Measurements from ENCODE around the gene CWC27. TPM values are rescaled to one million over a fixed set of nuclear protein-coding genes. Genes with fewer than 3 reads are reported as not detected.
A peak's percentile ranks its signal among the peaks of the same experiment; 100 is the strongest.
"Not testable (repeated sequence)": the region's sequence is repeated elsewhere in the genome, so short reads cannot be mapped to it uniquely, and the experiment has no call there.

Gene CWC27
- total RNA-seq, 1 experiment from 2014 or later: 14.5 TPM

DNA sequence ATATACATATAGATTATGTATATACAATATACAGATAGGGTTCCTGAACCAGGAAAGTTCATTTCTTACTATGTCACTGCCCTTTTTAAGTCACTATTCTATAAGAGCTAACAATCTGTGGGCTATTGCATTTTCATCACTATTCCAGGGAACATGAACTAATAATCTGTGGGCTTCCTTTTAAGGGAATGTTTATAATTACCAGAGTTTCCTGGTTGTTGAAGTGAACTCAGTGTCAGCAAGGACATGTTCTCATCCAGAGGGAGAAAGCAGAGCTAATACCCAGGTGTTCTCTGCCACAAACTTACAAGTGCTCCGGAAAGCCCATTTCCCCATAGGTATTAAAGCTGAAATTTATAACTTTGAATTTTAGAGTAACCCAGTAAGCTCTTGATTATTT is 69.6 kb downstream of the CWC27 start:
- peak; percentile 4 for DNase-seq (ENCODE audit: low read depth)

DNA sequence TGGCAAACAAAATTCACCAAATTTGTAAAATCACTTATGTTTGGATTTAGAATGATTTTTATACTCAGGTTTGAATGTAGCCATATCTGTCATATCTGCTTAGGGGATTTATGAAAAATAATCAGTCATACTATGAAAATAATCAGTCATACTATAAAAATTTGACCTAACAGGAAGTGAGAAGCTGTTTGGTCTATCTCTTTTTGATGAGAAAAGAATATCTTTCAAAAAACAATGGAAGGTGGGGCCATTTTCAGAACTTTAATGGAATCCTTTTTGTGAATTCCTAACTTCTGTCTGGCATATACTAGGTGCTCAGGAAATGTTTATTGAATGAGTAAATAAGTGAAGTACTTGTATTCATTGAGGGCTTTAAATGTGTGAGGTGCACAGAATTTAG is 70.1 kb downstream of the CWC27 start:
- peak; percentile 19 for DNase-seq (ENCODE audit: low read depth)

DNA sequence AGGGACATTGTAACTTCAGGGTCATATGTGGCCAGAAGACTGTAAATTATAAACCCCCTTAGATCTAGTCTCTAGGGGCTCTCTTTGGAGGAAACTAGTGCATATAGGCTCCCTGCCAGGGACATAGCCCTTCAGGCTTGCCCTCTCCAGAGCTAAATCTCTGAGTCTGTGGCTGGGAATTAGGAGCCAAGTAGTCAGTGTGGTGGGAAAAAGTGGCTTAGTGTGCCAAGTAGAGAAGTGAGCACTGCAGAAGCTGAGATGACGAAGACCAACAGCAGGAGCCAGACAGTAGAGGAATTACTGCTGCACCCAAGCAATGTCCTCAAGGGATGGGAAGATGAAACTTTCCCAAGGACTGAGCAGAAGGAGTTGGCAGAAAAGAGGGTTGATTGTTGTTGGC is 71.2 kb downstream of the CWC27 start:
- no peak for DNase-seq (ENCODE audit: low read depth)

DNA sequence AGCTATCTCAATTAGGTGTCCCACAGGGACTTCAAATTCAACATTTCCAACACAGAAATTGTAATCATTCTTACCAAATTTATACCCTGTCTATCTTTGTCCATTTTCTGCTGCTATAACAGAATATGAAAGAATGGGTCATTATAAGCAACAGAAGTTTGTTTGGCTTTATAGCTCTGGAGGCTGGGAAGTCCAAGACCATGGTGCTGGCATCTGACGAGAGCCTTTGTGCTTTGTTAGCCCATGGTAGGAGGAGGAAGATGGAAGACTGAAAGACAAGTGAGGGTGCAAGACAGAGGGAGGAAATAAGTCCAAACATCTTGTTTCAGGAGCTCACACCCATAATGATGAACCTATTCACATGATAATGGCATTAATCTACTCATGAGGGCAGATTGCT is 72.2 kb downstream of the CWC27 start:
- no peak for DNase-seq (ENCODE audit: low read depth)

DNA sequence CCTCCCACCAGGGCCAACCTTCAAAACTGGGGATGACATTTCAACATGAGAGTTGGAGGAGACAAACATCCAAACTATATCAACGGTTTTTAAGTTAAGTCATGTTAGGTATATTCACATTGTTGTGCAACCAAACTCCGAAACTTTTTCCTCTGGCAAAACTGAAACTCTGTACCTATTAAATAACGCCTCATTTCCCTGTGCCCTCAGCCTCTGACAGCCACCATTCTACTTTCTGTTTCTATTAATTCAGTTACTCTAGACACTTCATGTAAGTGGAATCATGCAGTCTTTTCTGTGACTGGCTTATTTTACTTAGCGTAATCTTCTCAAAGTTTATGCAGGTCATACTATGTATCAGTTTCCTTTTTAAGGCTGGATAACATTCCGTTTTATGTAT is 85.0 kb downstream of the CWC27 start:
- no peak for DNase-seq (ENCODE audit: low read depth)

DNA sequence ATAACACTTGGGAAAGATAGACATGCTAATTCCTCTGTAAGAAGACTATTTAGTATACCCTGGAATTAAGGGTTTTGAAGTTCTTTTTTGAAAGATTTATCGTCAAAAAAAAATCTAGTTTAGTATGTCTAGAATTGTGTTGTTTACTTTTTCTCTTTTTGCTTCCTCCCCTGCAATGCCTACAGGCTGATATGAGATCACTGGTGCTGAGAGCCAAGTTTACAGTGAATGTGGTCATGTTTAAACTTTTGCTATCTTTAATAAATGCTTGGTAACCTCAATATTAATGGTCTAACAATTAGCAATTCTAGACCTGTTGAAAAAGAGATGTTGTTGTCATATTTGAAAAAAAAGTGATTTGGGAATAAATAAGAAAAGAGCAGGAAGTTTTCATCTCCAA is 86.1 kb downstream of the CWC27 start:
- DNase-seq (ENCODE audit: low read depth): no peak

DNA sequence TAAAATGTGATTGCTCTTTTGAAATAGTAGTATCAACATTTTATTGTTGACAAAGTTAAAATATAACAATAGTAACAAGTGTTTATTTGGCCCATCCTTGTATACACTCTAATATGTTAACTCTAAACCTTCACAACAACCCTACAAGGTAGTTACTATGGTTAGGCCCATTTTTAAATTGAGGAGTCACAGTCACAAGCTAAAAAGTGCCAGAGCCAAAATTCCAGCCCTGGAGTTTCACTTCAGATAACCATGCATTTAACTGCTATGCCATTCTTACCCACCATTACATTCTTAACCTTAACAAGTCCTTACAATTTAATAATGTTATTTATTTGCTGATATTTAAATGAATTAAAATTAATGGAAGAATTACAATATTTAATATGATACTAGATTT is 91.2 kb downstream of the CWC27 start:
- DNase-seq (ENCODE audit: low read depth): no peak

DNA sequence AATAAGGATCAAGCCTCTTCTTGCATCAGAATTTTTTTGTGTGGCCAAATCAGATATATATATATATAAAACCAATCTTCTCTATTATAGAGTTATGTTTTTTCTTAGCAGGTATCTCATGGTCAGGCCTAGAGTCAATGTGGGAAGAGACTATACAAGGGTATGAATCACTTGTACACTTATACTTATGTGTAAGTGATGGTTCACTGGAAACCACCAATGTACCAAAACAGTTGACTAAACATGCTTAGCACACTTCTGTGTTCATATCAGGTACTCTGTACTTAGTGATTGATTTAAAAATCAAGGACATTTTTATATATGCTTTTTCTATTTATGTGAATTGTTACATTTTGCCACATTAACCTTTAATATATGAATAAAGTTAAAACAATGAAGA is 92.6 kb downstream of the CWC27 start:
- DNase-seq (ENCODE audit: low read depth): no peak

DNA sequence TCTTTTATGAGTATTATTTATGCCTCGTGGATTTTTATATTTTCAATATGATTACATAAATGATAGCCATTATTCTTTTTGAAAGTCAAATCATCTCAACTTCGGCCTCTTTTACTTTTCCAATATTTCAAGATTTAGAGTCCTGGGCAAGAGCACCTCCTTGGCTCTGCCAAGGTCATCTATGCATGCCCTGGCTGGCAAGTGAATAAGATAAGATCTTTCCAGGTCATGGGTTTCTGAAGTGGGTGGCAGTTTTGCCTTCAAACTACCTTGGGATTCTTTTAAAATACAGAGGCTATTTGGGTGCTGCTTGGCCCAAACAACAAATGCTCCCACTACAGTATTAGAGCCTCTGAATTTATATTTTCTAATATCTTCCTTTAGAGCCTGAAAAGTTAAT is 95.4 kb downstream of the CWC27 start:
- DNase-seq (ENCODE audit: low read depth): no peak

DNA sequence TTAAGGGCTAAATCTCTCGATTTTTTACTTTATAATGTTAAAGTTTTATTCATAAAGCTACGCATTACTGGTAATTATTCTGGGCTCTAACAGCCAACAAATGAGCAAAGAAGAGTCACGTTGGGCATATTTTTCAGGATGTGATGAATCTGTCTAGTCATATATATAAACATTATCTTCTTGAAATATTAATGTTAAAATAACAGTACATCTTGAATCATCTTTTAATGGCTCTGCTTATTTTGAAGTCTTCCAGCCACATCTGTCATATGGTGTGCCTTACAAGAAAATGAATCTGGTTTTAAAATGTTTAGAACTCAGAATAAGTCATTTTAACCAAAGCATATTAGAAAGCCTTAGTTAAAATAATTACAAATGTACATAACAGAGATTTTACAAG is 96.9 kb downstream of the CWC27 start:
- DNase-seq (ENCODE audit: low read depth): peak; percentile 50

DNA sequence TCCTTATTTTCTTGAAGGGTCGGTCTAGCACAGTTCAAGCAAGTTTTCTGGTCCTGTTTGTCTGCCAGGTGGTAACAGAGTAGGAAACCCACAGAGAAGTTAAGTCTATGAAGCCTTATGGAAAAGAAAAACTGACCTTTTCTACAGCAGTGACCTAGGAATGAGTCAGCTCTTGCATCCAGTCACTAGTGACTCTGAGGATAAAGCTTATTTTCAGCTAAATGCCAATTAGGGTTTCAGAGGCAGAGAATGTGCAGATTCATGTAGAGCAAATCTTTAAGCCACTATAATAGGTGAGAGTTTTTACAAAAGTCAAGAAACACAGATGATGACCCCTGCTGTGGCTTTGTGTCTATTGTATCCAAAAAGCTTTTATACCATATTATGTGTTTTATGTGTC is 100.7 kb downstream of the CWC27 start:
- DNase-seq (ENCODE audit: low read depth): peak; percentile 87

DNA sequence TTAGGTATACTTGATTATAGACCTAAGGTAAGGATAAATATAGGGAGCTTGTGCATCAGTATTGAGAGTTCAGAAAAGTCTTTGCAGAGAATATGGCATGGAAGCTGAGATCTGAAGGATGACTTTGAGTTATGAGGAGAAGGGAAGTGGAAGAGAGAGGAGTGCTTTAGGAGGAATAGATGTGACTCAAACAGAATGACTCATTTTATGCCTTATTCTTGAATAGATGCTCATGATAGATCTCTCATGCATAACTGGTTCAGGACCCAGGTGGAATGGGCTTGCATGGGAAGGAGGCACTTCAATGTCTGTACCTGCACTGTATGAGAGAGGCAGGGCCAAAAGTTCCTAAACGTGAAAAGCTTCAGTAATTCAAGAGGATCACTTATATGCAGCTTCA is 103.3 kb downstream of the CWC27 start:
- DNase-seq (ENCODE audit: low read depth): peak; percentile 18

DNA sequence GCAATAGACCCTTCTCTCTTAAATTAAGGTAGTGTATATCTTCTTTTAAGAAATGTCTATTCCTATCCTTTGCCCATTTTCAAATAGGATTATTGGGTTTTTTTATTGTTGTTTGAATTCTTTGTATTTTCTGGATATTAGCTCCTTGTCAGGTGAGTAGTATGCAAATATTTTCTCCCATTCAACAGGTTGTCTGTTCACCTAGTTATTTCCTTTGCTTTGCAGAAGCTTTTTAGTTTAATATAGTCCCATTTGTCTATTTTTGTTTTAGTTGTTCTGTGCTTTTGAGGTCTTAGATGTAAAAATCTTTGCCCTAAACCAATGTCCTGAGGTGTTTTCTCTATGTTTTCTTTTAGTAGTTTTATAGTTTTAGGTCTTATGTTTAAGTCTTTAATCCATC is 104.7 kb downstream of the CWC27 start:
- no peak for DNase-seq (ENCODE audit: low read depth)

DNA sequence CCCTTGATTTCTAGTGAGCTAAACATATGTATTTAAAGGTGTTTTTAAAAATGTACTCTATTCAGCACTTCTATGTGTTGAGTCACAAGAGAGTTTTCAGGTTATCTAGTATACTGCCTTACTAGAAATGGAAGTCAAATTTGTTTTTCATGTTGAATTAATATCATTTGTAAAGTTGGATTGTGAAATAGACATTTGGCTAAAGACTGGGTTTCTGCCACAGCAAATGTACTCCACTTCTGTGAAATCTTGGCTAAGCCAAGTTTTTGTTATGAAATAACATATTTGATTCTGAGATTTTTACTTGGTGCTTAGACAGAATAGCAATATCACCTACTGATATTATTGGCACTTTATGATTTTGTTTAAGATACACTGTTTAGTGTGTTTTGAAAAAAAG is 106.0 kb downstream of the CWC27 start:
- no peak for DNase-seq (ENCODE audit: low read depth)

DNA sequence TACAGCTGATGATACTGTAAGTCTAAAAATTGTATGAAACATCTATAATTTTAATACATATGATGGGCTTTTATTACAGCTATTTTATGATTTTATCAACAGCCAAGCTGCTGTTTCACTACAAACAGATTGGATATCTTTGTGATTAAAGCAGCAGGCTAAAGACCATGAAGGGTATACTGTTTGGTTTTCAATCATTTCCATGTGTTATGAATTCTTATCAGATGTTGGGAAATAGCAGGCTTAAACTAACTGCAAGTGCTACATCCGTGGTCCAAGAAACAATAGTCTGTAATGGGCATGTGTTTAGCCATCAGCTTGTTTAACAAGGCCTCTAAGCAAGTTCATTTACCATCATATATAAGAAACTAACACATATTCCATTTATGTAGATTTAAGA is 107.5 kb downstream of the CWC27 start:
- DNase-seq (ENCODE audit: low read depth): no peak

DNA sequence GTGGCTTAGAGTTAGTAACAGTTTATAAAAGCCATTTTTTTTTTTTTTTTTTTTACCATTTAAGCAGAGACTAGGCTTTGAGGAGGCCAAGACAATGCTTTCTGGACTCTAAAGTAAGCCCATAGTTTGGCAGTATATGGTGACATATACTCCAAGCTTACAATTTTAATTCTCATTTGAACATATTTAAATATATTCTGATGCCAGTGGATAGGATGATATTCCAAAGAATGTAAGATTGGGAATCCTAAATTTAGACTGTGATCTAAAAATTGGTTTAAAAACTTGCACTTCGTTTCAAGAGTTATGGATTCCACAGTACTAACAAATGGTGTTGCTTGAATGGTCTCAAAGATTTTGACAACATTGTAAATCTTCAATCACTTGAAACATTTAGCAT is 112.1 kb downstream of the CWC27 start:
- DNase-seq (ENCODE audit: low read depth): no peak

DNA sequence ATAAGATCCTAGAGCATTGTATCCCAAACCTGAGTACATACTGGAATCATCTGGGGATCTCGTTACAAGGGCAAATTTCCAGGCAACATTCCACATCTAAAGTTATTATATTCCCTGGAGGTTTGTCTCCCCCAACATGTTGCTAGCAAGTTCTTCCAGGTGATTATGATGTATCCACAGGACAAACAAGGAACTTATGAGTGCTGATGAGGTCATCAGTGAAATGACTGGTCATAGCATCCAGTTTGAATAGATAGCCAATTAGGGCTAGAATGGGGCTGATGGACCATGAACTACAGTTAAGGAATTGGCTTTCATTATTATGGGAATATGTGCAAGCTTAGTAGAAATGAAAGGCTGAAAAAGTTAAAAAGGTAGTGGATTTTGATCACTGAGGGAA is 115.2 kb downstream of the CWC27 start:
- peak; percentile 10 for DNase-seq (ENCODE audit: low read depth)

DNA sequence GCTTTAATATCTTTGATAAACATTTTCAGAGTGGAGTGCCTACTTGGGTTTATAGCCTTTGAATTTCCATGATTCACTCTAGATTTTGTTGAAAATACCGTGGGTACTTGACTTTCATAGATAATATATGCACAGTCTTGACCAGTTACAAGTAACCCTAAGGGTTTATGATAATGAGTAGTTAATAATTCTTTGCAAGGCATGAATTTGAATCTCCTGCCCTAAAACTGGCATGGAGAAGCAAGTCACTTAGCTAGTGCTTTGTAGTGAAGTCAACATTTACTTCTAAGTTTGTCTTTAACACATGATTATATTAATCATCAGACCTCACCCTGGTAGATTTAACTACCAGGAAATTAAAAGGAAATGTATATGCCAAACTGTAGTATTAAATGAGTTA is 115.8 kb downstream of the CWC27 start:
- no peak for DNase-seq (ENCODE audit: low read depth)

DNA sequence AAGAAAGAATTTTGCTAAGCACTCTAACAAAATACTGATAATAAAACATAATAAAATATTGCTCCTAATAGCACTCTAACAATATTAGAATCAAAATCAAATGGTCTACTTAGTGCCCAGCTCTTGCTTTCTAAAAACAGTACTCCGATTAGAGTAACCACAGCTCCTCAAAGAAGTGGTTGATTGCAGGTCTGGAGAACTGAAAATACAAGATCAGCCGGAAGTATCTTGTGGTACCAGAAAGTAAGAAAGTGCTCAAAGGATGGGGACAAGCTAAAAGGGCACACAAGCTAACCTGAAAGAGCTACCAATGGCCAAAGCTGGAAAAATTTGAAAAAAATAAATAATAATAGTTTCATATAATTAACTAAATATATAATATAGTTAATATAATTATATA is 119.2 kb downstream of the CWC27 start:
- DNase-seq (ENCODE audit: low read depth): no peak

DNA sequence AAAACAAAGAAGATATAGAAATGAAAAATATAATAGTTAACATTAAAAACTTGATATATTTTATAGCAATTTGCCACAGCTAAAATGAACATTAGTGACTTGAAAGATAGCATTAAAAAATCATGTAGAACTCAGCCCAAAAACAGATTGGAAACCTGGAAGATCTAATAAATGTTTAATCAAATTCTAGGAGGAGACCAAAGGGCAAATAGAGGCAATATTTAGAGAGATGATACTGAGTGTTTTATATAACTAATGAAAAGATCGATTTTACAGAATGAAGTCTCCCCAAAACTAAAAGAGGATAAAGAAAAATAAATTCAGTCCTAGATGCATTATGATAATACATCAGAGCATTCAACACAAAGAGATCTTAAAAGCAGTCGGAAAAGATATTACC is 127.0 kb downstream of the CWC27 start:
- DNase-seq (ENCODE audit: low read depth): no peak

DNA sequence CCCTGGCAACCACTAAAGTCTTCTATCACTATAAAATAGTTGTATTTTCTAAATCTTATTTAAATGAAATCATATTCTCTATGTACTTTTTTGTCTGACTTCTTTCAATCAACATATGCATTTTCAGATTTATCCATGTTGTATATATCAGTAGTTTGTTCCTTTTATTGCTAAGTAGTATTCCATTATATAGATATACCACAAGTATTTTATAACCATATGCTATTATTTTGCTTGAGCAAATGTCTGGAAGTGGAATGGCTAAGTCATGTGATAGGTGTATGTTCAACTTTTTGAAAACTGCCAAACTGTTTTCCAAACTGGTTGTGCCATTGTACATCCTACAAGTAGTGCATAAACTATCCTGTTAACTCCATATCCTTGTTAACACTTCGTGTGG is 131.1 kb downstream of the CWC27 start:
- DNase-seq (ENCODE audit: low read depth): no peak

DNA sequence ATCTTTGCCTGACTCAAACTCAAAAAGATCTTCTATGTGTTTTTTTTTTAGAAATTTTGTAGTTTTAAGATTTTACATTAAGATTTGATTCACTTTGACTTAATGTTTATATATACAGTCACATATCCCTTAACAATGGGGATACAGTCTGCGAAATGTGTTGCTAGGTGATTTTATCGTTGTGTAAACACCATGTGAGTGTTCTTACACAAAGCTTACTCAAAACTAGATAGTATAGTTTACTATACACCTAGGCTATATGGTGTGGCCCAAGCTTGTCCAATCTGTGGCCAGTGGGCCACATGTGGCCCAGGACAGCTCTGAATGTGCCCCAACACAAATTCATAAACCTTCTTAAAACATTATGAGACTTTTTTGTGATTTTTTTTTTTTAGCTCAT is 131.9 kb downstream of the CWC27 start:
- DNase-seq (ENCODE audit: low read depth): no peak

DNA sequence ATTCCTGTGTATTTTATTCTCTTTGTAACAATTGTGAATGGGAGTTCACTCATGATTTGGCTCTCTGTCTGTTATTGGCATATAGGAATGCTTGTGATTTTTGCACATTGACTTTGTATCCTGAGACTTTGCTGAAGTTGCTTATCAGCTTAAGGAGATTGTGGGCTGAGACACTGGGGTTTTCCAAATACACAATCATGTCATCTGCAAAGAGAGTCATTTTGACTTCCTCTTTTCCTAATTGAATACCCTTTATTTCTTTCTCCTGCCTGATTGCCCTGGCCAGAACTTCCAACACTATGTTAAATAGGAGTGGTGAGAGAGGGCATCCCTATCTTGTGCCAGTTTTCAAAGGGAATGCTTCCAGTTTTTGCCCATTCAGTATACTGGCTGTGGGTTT is 138.7 kb downstream of the CWC27 start:
- DNase-seq (ENCODE audit: low read depth): not testable (repeated sequence)

DNA sequence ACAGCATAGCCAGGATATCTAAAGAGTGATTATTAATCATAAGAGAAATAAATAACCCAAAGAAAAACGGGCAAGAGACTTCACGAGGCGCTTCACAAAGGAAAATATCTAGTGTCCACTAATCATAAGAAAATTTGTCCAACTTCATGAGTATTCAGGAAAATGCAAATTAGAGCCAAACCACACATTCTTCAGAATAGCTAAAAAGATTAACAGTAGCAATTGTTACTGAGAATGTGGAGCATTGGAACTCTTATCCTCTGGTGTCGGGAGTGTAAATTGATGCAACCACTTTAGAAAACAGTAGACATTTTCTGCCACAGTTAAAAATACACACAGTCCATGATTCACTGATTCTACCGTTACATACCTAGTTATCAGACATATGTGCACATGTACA is 145.7 kb downstream of the CWC27 start:
- DNase-seq (ENCODE audit: low read depth): no peak

DNA sequence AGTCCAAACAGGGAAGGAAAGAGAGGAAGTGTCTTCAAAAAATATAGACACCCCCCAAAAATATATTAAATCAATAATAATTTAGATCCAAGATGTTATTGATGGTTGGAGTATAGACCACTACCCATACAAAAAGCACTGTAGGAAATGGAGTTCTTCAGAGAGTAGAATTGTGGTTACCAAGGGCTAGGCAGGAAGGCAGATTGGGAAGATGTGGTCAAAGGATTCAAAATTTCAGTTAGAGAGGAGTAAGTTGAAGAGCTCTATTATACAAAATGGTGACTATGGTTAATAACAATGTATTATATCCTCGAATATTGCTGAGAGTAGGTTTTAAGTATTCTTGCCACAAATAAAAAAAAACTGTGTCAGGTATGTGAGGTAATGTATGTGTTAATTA is 149.4 kb downstream of the CWC27 start:
- DNase-seq (ENCODE audit: low read depth): no peak

All from LHCN-M2 (cell line).